ENCODE data around the gene HMGN4. TPM values are rescaled to one million over a fixed set of nuclear protein-coding genes. Genes with fewer than 3 reads are reported as not detected.
A peak's percentile ranks its signal among the peaks of the same experiment; 100 is the strongest.

HMGN4 gene
- total RNA-seq, 1 experiment from 2014 or later: 73.8 TPM

- TF ChIP-seq REST (IDR thresholded peaks at IDR 0.05; ENCODE audit: low read depth): no peak
- no peak for TF ChIP-seq MAX (IDR thresholded peaks at IDR 0.05)
- no peak for TF ChIP-seq EZH2 (IDR thresholded peaks at IDR 0.05)
- no peak for TF ChIP-seq ZBTB33 (IDR thresholded peaks at IDR 0.05; ENCODE audit: extremely low read depth, insufficient replicate concordance, low read length)
- no peak for TF ChIP-seq SRF (IDR thresholded peaks at IDR 0.05; ENCODE audit: low read depth)
- TF ChIP-seq POLR2AphosphoS5 (IDR thresholded peaks at IDR 0.05; ENCODE audit: low read depth, low read length): peak; percentile 55
- no peak for TF ChIP-seq CEBPB (IDR thresholded peaks at IDR 0.05; ENCODE audit: low read depth)
- TF ChIP-seq EZH2phosphoT487 (IDR thresholded peaks at IDR 0.05; ENCODE audit: borderline replicate concordance): no peak
- TF ChIP-seq EGR1 (IDR thresholded peaks at IDR 0.05; ENCODE audit: low read depth): 0 out of 2 replicates have a peak, but pooled peaks have one; percentile 41
- no peak for TF ChIP-seq JUND (IDR thresholded peaks at IDR 0.05)
- TF ChIP-seq ZNF274 (IDR thresholded peaks at IDR 0.05; ENCODE audit: low read depth, low read length): no peak
- no peak; the same call in 1 of the 2 replicates for TF ChIP-seq SP1 (IDR thresholded peaks at IDR 0.05; ENCODE audit: low read depth)
- peak; percentile 97 for TF ChIP-seq ATF3 (IDR thresholded peaks at IDR 0.05)
Measured at GRCh38 chr6:26520850-26521599, 17.1 kb upstream of the HMGN4 start (continued).

All from HCT116 (cell line).